H1 (cell line): ENCODE results near the gene C22orf23.

ENCODE experiments used
- EZH2 ChIP-seq: fragments of 200-600 bp; sonication (generic); IDR thresholded peaks from 2 replicates; pipeline ENCODE4 v1.7.1; 2012; ENCODE audit warnings: low read depth, mild to moderate bottlenecking, moderate library complexity, low read length, inconsistent platforms; ENCODE audit not compliant: severe bottlenecking
- MAX ChIP-seq: IDR thresholded peaks from 2 replicates; pipeline ENCODE4 v1.6.1; 2012; ENCODE audit warnings: inconsistent platforms
- POLR2A ChIP-seq, 2 experiments: IDR thresholded peaks; 1 replicate in 1 of 2; 2 replicates in 1 of 2; pipeline ENCODE4 v1.6.1; 2011; ENCODE audit warnings: low read depth in 2 of 2, low read length in 2 of 2, mild to moderate bottlenecking in 2 of 2; ENCODE audit errors: control extremely low read depth in 1 of 2
- SP1 ChIP-seq: IDR thresholded peaks from 2 replicates; pipeline ENCODE4 v1.6.1; 2011; ENCODE audit warnings: low read depth, low read length

GRCh38 chr22:37989146-37990045 lies 36.0 kb upstream of the C22orf23 start:
- no peak for TF ChIP-seq EZH2
- TF ChIP-seq SP1: no peak
- TF ChIP-seq MAX: no peak
- TF ChIP-seq POLR2A (IDR thresholded peaks at IDR 0.05; ENCODE audit: control extremely low read depth in 1 of 2, low read depth in 2 of 2, low read length in 2 of 2): no peak
